Gastroesophageal sphincter (tissue), 3 donors: Measurements from ENCODE around the gene PAXX.

Source experiments
- EP300 ChIP-seq: sonication (generic); formaldehyde crosslinking; IDR thresholded peaks from one replicate; pipeline ENCODE4 v1.6.1; 2017; ENCODE audit warnings: antibody characterized with exemption, mild to moderate bottlenecking
- POLR2A ChIP-seq, 2 donors: fragments of 450-650 bp; IDR thresholded peaks; one replicate each; pipeline ENCODE4 v1.6.1; 2017; ENCODE audit warnings: antibody characterized with exemption in 2 of 2, mild to moderate bottlenecking in 2 of 2, moderate library complexity in 1 of 2
- POLR2AphosphoS5 ChIP-seq: sonication (generic); formaldehyde crosslinking; IDR thresholded peaks from one replicate; pipeline ENCODE4 v1.6.1; 2017; ENCODE audit warnings: antibody characterized with exemption
- TF ChIP-seq, protein P1 (sequence below), 4 experiments: fragments of 200-600 bp in 2 of 4; fragments of 450-650 bp in 2 of 4; sonication (generic) in 1 of 4; IDR thresholded peaks; one replicate each; pipeline ENCODE4 v1.5.1; 2017 to 2019; ENCODE audit warnings: antibody characterized with exemption in 4 of 4, mild to moderate bottlenecking in 2 of 4, moderate library complexity in 2 of 4

- TF ChIP-seq, protein P1, sequence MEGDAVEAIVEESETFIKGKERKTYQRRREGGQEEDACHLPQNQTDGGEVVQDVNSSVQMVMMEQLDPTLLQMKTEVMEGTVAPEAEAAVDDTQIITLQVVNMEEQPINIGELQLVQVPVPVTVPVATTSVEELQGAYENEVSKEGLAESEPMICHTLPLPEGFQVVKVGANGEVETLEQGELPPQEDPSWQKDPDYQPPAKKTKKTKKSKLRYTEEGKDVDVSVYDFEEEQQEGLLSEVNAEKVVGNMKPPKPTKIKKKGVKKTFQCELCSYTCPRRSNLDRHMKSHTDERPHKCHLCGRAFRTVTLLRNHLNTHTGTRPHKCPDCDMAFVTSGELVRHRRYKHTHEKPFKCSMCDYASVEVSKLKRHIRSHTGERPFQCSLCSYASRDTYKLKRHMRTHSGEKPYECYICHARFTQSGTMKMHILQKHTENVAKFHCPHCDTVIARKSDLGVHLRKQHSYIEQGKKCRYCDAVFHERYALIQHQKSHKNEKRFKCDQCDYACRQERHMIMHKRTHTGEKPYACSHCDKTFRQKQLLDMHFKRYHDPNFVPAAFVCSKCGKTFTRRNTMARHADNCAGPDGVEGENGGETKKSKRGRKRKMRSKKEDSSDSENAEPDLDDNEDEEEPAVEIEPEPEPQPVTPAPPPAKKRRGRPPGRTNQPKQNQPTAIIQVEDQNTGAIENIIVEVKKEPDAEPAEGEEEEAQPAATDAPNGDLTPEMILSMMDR (IDR thresholded peaks at IDR 0.05), result no peak
- TF ChIP-seq POLR2A (IDR thresholded peaks at IDR 0.05) (no peak), EP300 (no peak), POLR2AphosphoS5 (no peak)
Measured at GRCh38 chr9:136949239-136949816, 42.9 kb upstream of the PAXX start.
